Stimulated activated CD4-positive, alpha-beta T cell treated with anti-CD3 and anti-CD28 coated beads, TNF-alpha, amount 100 ng/mL, for 1 hour (primary cell): ENCODE results near the gene GNL3L.
"Not testable (repeated sequence)": the region's sequence is repeated elsewhere in the genome, so short reads cannot be mapped to it uniquely, and the experiment has no call there.

Experiments used
- DNase-seq, 3 donors: peaks; one replicate each; pipeline ENCODE4 v3.0.0-alpha.2; 2020; ENCODE audit warnings: low read depth in 3 of 3, low spot score in 1 of 3

Gene GNL3L

DNA sequence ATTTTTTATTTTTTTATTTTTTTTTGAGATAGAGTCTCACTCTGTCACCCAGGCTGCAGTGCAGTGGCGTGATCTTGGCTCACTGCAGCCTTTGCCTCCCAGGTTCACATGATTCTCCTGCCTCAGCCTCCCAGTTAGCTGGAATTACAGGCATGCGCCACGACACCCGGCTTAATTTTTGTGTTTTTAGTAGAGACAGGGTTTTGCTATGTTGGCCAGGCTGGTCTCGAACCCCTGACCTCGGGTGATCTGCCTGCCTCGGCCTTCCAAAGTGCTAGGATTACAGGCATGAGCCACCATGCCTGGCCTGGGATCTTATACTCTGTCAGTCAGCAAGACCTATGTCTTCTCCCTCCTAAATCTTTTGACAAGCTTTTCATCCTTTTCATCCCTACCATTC lies 25.0 kb downstream of the GNL3L start:
- not testable (repeated sequence) for DNase-seq

DNA sequence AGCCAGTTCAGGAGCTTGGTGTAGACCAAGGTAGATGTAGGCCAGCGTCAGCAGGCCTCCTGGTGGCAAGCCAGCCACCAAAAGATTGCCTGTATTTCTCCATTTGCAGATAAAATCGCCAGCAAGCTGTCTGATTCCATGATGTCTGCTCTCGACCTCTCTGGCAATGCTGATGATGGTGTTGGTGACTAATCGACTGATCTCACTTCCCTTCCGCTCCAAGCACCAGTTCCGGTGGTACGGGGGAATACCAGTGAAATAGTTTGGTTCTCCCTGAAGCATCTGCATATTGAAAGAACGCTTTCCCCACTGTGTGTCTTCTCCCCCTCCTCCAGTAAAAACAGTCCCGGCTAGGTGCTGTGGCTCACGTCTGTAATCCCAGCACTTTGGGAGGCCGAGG lies 30.4 kb downstream of the GNL3L start:
- no peak for DNase-seq

DNA sequence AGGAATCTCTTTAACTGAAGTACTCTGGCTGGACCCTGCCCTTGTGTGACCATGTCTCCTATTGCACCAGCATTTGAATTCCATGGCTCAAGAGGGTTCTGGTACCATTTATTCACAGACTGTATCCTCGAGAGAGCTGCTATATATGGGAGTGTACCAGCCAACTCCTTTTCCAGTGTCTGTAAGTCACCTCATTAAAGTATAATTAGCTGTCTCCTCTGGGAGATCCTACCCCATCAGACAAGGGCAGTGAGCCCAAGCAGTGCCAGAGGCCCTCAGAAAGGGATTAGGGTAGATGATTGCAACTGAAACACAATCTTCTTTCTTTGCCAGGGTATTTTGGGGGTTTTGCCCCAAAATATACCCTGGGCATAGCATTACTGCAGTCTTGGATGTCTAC lies 31.6 kb downstream of the GNL3L start:
- no peak for DNase-seq

DNA sequence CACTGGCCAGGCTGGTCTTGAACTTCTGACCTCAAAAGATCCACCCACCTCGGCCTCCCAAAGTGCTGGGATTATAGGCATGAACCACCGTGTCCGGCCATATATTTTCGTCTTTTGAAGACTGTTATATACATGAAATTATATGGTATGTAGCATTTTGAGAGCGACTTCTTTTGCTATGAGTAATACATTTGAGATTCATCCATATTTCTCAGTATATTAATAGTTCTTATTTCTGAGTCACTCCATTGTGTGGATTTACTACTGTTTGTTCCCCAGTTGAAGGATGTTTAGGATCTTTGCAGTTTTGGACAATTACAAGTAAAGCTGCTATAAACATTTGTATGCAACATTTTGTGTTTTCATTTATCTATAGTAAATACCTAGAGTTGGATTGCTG lies 34.9 kb downstream of the GNL3L start:
- DNase-seq = no peak

DNA sequence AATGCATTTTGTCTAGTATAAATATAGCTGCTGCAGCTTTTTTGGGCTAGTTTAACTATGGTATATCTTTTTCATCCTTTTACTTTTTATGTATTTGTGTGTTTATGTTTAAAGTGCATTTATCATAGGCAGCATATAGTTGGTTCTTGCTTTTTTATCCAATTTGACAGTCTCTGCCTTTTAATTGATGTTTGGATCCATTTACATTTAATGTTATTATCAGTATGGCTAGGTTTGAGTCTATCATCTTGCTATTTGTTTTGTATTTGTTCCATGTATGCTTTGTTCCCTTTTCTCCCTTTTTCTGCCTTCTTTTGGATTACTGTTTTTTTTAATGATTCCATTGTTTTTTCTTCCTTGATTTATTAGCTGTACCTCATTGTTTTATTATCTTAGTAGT lies 40.3 kb downstream of the GNL3L start:
- DNase-seq = no peak

DNA sequence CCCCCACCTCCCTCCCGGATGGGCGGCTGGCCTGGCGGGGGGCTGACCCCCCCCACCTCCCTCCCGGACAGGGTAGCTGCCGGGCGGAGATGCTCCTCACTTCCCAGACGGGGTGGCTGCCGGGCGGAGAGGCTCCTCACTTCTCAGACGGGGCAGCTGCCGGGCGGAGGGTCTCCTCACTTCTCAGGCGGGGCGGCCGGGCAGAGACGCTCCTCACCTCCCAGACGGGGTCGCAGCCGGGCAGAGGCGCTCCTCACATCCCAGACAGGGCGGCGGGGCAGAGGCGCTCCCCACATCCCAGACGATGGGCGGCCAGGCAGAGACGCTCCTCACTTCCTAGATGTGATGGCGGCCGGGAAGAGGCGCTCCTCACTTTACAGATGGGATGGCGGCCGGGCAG lies 42.6 kb downstream of the GNL3L start:
- DNase-seq = not testable (repeated sequence)

DNA sequence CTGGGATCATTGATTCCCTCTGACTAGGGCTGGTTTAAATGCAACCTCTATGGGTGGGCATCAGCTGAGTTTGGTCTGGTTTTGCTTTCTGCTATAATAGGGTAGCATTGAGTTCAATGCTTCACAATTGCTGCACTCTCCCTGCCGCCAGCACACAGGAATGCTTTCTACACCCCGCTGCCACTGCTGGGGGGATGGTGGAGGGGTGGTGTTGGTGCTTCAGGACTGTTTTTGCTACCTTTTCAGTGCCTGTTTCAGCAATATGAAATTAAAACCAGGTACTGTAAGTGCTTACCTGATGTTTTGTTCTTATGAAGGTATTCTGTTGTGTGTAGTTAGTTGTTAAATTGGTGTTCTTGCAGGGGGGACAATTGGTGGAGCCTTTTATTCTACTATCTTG lies 67.7 kb downstream of the GNL3L start:
- no peak for DNase-seq

DNA sequence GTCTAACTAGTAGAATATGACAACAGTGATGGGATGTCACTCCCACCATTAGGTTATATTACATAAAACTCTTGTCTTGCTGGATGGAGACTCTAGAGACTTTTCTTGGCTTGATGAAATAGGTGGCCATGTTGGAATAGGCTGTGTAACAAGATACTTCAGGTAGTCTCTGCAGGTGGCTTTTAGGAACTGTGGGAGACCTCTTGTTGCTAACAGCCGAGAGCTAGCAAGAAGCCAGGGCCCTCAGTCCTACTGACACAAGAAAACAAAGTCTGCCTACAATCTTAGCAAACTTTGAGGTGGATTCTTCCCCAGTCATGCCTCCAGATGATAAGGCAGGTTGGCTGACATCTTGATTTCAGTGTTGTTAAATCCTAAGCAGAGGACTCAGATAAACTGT lies 72.5 kb downstream of the GNL3L start:
- DNase-seq = no peak
